Spleen (tissue), 11 donors: Measurements from ENCODE around the gene SCUBE1. TPM values are rescaled to one million over a fixed set of nuclear protein-coding genes. Genes with fewer than 3 reads are reported as not detected.
A peak's percentile ranks its signal among the peaks of the same experiment; 100 is the strongest.

ENCODE experiments used
- DNase-seq: peaks from one replicate; pipeline ENCODE4 v3.0.0-alpha.2; 2020
- H3K27ac ChIP-seq, 8 donors: fragments of 200-600 bp; sonication (generic) in 7 of 8; 1 replicate in 4 of 8; 2 replicates in 4 of 8; pipeline versions ENCODE4 v1.5.0 to v1.8.0; 2016 to 2021; ENCODE audit warnings: inconsistent platforms in 4 of 8, mild to moderate bottlenecking in 4 of 8, moderate library complexity in 1 of 8
- H3K27me3 ChIP-seq, 7 donors: fragments of 200-600 bp; sonication (generic) in 6 of 7; replicated peaks in 1 of 7; 1 replicate in 4 of 7; 2 replicates in 3 of 7; pipeline versions ENCODE4 v1.5.0 to v1.8.0; 2016 to 2021; ENCODE audit warnings: inconsistent platforms in 3 of 7, mild to moderate bottlenecking in 1 of 7
- H3K36me3 ChIP-seq, 6 donors: fragments of 200-600 bp; sonication (generic) in 5 of 6; 1 replicate in 4 of 6; 2 replicates in 2 of 6; pipeline versions ENCODE4 v1.5.0 to v1.8.0; 2016 to 2021; ENCODE audit warnings: inconsistent platforms in 2 of 6
- H3K4me1 ChIP-seq, 6 donors: fragments of 200-600 bp; sonication (generic) in 5 of 6; 1 replicate in 3 of 6; 2 replicates in 3 of 6; pipeline versions ENCODE4 v1.5.0 to v1.8.0; 2016 to 2021; ENCODE audit warnings: inconsistent platforms in 3 of 6
- H3K4me3 ChIP-seq, 8 donors: fragments of 200-600 bp; sonication (generic) in 7 of 8; 1 replicate in 4 of 8; 2 replicates in 4 of 8; pipeline versions ENCODE4 v1.5.0 to v1.8.0; 2016 to 2021; ENCODE audit warnings: inconsistent platforms in 4 of 8, mild to moderate bottlenecking in 4 of 8, moderate library complexity in 2 of 8
- H3K9me3 ChIP-seq, 8 donors: fragments of 200-600 bp; sonication (generic) in 7 of 8; 1 replicate in 4 of 8; 2 replicates in 4 of 8; pipeline versions ENCODE4 v1.5.0 to v1.8.0; 2016 to 2021; ENCODE audit warnings: inconsistent platforms in 4 of 8
- CTCF ChIP-seq, 11 experiments: fragments of 200-600 bp in 7 of 11; fragments of 450-650 bp in 4 of 11; sonication (generic) in 4 of 11; IDR thresholded peaks in 8 of 11; conservative IDR thresholded peaks in 3 of 11; 1 replicate in 7 of 11; 2 replicates in 4 of 11; pipeline versions ENCODE4 v1.4.0 to v1.8.0; 2016 to 2021; ENCODE audit warnings: antibody characterized with exemption in 11 of 11, inconsistent platforms in 4 of 11, mild to moderate bottlenecking in 1 of 11
- POLR2A ChIP-seq, 3 donors: fragments of 450-650 bp; IDR thresholded peaks; one replicate each; pipeline ENCODE4 v1.5.1; 2017; ENCODE audit warnings: antibody characterized with exemption in 3 of 3, mild to moderate bottlenecking in 1 of 3
- POLR2AphosphoS5 ChIP-seq, 3 donors: sonication (generic); formaldehyde crosslinking; IDR thresholded peaks; one replicate each; pipeline ENCODE4 v1.5.1; 2017; ENCODE audit warnings: antibody characterized with exemption in 3 of 3
- WGBS, 5 donors: extraction: QIAGEN DNeasy Blood & Tissue Kit in 3 of 5; methylation state at CpG; one replicate each; pipeline versions ENCODE4 v1.1.5 to v1.1.7; 2013 to 2018; 5-methylcytosine and 5-hydroxymethylcytosine counted together
- intact Hi-C: fragments of 100-400 bp; cut with DNase I; formaldehyde crosslinking; loops from one replicate; pipeline ENCODE4 v1.15.0; 2023; ENCODE audit warnings: low total_unique reads
- polyA plus RNA-seq, 3 donors: library from polyadenylated mRNA; stranded (reverse); fragments of 200-250 nt; gene quantifications; one replicate each; pipeline ENCODE4 v1.2.1, GENCODE V29; 2013
- total RNA-seq, 7 donors: library from RNA; depleted of rRNA in 3 of 7; stranded (reverse); fragments of >200 nt in 3 of 7; fragmentation: NEBNext Ultra II Directional in 4 of 7; extraction: Animal tissue kit (Norgen Biotek cat#: 25700) in 4 of 7; gene quantifications; one replicate each; pipeline versions ENCODE4 v1.1.0 to v1.2.1, GENCODE V29; 2016 to 2021
- donor health status: healthy with polysubstance abuse.
- donor health status: DM: no; HTN: no; CAD: no; lungs with moderate emphysema.
- donor health status: DM: no; HTN: no; CAD: no.
- donor health status: Bipolar disorder and iron deficiency.
- donor health status: healthy.
- donor health status: DM: no; HTN: no; CAD: no.
- donor health status: DM: yes; HTN: yes; CAD: no.

Gene SCUBE1
- total and polyA plus RNA-seq, 10 donors = 0.46 to 43.5 (median 15.9) TPM

GRCh38 chr22:43331069-43331451 is 12.1 kb downstream of the SCUBE1 start:
- Histone ChIP-seq H3K4me1 (peaks cover 0 to 8% (median 0%) of the 10 kb centered on the region in 6 donors), H3K27me3 (peaks cover 0 to 6% (median 0%) of the 10 kb centered on the region in 7 donors), H3K36me3 (no peaks in the 10 kb centered on the region), H3K9me3 (no peaks in the 10 kb centered on the region), H3K27ac (no peak overlapping the region), H3K4me3 (no peak overlapping the region)
- WGBS, 5 donors = 13 to 35% (median 22%) methylated on average over 3 of the region's 3 CpGs
- intact Hi-C loops = no loop called here
- TF ChIP-seq POLR2A (IDR thresholded peaks at IDR 0.05) (no peak), POLR2AphosphoS5 (IDR thresholded peaks at IDR 0.05) (no peak), CTCF (IDR thresholded peaks at IDR 0.05 in 8 of 11, conservative IDR thresholded peaks at IDR 0.05 in 3 of 11) (no peak)
- no peak for DNase-seq

DNA sequence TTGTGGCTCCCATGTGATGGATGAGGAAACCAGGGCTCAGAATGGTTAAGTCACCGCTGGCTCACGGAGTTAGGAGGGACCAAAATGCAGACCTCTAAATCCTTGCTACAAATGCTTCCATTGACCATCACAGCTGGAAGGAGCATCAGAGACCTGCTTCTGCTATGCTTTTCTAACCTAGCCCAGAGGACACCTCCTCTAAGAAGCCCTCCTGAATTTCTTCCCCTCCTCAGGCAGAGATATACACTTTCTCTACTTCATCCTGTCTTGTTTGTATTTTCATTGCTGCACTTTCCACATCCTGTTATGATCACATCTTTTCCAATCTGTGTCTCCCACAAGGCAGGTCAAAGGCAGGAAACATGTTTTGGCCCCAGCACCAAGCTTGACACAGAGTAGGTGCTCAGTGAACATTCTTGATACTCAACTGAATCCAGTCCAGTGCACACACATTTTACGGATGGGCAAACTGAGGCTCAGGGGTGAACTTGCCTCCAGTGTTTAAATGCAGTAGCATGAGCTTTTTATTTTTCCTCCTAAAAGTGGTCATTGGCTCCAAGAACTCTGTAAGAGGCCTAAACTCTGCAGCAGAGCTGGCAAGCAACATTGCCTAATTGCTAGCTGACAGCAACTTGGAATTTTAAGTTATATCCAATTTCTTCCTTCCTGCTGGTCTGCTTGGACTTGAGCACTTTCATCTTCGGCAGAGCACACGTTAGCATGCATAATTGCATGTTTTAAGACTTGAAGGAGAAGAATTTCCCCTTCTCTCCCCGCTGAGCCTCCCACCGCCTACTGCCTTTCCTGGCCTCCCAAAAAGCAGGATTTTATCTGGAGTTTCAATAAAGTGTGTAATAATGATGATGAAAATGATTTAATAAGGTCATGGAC is 12.7 kb downstream of the SCUBE1 start:
- no peak for DNase-seq
- no peak for TF ChIP-seq POLR2AphosphoS5 (IDR thresholded peaks at IDR 0.05)
- TF ChIP-seq POLR2A (IDR thresholded peaks at IDR 0.05) = no peak
- TF ChIP-seq CTCF (IDR thresholded peaks at IDR 0.05 in 8 of 11, conservative IDR thresholded peaks at IDR 0.05 in 3 of 11) = no peak
- intact Hi-C loops = no loop called here
- no peak overlapping the region for H3K27ac ChIP-seq
- 61 to 82% (median 74%) methylated on average over 7 of the region's 7 CpGs for WGBS, 5 donors
- peaks cover 0 to 6% (median 0%) of the 10 kb centered on the region in 7 donors for H3K27me3 ChIP-seq
- H3K4me1 ChIP-seq = peaks cover 0 to 8% (median 0%) of the 10 kb centered on the region in 6 donors
- no peaks in the 10 kb centered on the region for H3K36me3 ChIP-seq
- no peak overlapping the region for H3K4me3 ChIP-seq
- no peaks in the 10 kb centered on the region for H3K9me3 ChIP-seq

- intact Hi-C loops = no loop called here
- TF ChIP-seq POLR2AphosphoS5 (IDR thresholded peaks at IDR 0.05) (no peak), POLR2A (IDR thresholded peaks at IDR 0.05) (no peak), CTCF (IDR thresholded peaks at IDR 0.05 in 8 of 11, conservative IDR thresholded peaks at IDR 0.05 in 3 of 11) (no peak)
- Histone ChIP-seq H3K4me3 (no peak overlapping the region), H3K9me3 (no peaks in the 10 kb centered on the region), H3K27me3 (peaks cover 0 to 10% (median 0%) of the 10 kb centered on the region in 7 donors), H3K4me1 (peaks cover 0 to 8% (median 0%) of the 10 kb centered on the region in 6 donors), H3K27ac (no peak overlapping the region), H3K36me3 (no peaks in the 10 kb centered on the region)
- WGBS, 5 donors = 71 to 92% (median 86%) methylated on average over 5 to 7 of the region's 7 CpGs
- peak; percentile 49 for DNase-seq
These were observed 14.1 kb downstream of the SCUBE1 start for GRCh38 chr22:43329061-43329460.

DNA sequence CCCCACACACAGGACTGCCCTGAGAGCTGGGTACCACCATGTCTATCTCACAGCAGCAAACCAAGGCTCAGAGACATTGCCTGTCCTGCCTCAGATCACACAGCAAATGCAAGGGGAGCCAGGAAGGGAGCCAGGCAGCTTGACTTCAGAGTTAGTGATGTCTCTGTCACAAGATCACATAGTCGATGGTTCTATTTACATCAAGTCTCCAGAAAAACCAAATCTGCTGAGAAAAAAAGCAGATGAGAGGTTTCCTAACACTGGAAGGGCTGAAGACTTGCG is 16.1 kb downstream of the SCUBE1 start:
- no peaks in the 10 kb centered on the region for H3K9me3 ChIP-seq
- DNase-seq = no peak
- no peaks in the 10 kb centered on the region for H3K36me3 ChIP-seq
- H3K4me1 ChIP-seq = peaks cover 0 to 14% (median 2%) of the 10 kb centered on the region in 6 donors
- no peak for TF ChIP-seq POLR2AphosphoS5 (IDR thresholded peaks at IDR 0.05)
- no peak for TF ChIP-seq POLR2A (IDR thresholded peaks at IDR 0.05)
- TF ChIP-seq CTCF (IDR thresholded peaks at IDR 0.05 in 8 of 11, conservative IDR thresholded peaks at IDR 0.05 in 3 of 11) = no peak
- H3K27me3 ChIP-seq = peaks cover 0 to 5% (median 0%) of the 10 kb centered on the region in 7 donors
- no peak overlapping the region for H3K4me3 ChIP-seq
- intact Hi-C loops = no loop called here
- 40 to 90% (median 77%) methylated on average over 1 to 2 of the region's 2 CpGs for WGBS, 5 donors
- H3K27ac ChIP-seq = no peak overlapping the region
